Activated CD8-positive, alpha-beta memory T cell treated with anti-CD3 and anti-CD28 coated beads, Interleukin-2, amount 50 U/mL, for 48 hours (primary cell): Measurements from ENCODE around the gene SMYD3.
"Not testable (repeated sequence)": the region's sequence is repeated elsewhere in the genome, so short reads cannot be mapped to it uniquely, and the experiment has no call there.

Experiments used
- DNase-seq: peaks from one replicate; pipeline ENCODE4 v3.0.0-alpha.2; 2020

Gene SMYD3

DNA sequence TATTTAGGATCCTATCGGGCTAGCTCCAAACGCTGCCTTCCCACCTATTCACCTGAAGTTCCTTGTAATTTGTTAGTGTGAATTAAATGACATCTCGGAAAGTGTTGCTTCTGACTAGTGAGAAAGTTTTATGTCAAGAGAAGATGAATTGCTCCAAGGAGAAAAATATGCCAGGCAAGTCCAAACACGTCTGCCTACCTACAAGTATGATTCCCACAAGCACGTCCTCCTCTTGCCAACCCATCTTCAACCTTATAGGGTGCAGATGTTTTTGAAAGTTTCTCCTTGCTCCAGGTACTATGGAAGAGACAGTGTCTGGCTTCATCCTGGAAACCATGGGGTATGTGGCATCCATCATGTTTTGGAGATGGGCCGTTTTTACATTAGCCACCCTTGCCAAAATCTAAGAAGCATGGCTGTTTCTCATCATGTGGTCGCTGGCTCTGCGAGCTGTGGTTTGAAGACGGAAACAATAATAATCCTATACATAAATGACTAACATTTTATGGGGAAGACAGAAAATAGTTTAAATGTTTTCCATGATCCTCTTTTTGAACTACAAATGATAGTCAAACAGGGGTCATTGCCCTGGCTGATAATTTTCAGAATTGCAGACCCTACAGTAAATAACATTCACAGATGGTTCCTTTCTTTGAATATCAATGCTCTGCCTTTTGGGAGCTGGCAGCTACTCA, 505.8 kb downstream of the SMYD3 start:
- no peak for DNase-seq

- DNase-seq: no peak
These were observed 506.5 kb downstream of the SMYD3 start for GRCh38 chr1:246000638-246001015.

GRCh38 chr1:245999697-246000637, 507.1 kb downstream of the SMYD3 start:
- DNase-seq: no peak

GRCh38 chr1:245997471-245998258, 509.4 kb downstream of the SMYD3 start:
- no peak for DNase-seq

- no peak for DNase-seq
These were observed 510.3 kb downstream of the SMYD3 start for GRCh38 chr1:245996811-245997210.

GRCh38 chr1:245995474-245995873, 511.6 kb downstream of the SMYD3 start:
- DNase-seq: no peak

DNA sequence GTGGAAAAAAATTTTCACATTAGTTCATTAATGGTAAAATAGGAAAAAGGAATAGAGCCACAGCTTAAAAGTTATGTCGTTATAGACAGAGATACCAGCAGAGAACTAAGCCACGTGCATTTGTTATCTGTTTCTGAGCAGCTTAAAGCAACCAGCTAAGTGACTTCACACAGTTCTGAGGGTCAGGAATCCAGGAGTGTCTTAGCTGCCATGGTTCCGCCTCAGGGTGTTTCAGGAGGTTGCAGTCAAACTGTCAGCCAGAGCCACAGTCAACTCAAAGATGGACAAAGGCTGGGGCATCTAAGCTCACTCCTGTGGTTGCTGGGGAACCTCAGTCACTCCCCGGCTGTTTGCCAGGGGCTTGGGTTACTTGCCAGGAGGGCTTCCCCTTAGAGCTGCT, 515.8 kb downstream of the SMYD3 start:
- DNase-seq: no peak

DNA sequence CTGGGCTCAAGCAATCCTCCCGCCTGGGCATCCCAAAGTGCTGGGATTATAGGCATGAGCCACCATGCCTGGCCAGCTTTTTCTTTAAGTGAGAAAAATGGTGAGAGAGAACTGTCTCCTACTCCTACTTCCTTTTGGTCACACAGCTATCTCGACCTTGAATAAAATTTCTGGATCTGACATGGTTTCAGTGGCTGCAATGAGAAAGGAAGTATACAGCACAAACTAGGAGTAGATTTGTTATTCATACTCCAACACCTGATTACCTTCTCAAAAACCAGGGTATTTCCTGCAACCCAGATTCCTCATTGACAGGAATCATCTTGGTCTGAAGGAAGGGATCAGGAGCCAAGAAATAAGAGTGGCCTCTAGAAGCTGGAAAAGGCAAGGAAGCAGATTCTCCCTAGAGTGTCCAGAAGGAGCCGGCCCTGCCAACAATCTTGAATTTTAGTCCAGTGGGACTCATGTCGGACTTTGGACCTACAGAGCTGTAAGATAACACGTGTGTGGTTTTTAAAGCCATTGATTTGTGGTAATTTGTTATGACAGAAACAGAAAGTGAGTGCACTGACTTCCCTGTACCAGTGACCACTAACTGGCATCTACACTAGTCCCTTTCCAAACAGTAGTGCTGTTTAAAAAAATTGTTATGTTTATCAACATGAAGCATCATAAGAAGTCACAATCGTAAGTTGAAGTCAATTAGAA, 516.6 kb downstream of the SMYD3 start:
- DNase-seq: no peak

DNA sequence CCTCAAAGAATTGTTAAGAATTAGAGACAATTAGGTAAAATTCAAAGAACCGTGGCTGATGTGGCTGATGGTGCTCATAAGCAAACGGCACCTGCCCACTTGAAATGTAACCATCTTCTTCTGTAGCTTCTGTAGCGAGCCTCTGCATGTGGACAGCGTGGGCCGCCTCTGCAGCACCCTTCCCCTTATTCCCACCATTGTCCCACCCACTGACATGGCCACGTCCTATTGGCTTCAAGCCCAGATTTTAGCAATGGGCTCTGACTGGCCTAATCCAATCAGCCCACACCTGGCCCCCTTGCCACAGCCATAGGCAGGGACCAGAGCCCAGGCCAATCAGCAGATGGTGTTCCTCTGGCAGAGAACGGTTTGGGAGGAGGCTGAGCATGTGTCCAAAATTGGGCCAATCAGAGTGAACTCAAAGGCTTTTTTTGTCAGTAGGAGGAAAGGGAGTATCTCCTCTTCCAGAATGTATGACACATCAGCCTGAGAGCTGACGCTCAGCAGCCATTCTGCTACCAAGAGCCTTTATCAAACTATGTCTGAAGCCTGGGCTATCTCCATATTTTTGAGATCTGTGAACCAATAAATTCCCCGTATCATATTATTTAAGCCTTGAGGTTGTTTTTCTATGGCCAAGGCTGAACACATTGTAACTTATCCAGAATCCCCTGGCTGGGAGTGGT, 518.5 kb downstream of the SMYD3 start:
- DNase-seq: no peak

DNA sequence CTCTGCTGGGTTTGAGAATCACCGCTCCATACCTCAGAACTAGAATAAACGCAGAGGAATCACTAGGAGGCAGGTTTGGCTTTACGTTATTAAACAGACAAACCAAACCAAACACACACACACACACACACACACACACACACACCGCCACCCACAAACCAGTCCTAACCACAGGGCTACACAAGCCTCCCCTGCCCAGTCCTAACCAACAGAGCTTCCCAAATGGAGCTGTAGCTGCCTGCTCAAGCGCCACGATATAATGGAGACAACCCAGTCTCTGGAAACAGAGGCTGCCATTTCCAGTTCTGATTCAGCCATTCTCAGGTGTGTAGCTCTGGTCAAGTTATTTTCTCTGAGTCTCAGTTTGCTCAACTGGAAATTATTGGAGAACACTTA, 519.1 kb downstream of the SMYD3 start:
- DNase-seq: no peak

DNA sequence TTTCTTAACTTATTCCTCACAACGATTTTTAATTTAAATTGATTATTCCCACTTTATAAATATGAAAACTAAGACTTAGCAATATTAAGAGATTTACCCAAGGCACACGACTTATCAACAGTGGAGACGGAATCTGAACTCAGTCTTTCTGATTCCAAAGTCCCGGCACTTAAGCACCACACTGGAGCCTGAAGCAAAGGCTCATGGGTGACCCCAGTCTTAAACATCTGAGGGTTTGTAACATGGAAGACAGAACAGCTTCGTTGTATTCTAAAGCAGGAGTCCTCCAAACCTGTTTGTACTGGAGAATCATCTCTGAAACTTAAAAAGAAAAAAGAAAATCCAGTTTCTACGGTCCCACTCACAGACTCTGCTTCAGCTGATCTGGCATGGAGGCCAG, 519.5 kb downstream of the SMYD3 start:
- no peak for DNase-seq

DNA sequence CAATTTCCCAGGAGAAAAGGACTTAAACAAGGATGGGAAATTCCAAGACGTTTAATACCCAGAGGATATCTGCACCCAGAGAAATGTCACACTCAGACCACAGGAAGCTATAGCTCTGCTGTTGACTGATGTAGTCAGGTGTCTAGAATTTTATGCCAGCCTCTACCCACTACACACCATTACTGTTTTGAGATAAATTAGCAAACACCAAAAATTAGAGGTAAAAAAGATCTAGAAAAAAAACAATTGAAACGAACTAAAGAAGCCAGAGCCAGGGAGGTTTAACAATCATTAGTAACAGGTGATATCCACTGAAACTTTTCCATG, 519.9 kb downstream of the SMYD3 start:
- DNase-seq: no peak

DNA sequence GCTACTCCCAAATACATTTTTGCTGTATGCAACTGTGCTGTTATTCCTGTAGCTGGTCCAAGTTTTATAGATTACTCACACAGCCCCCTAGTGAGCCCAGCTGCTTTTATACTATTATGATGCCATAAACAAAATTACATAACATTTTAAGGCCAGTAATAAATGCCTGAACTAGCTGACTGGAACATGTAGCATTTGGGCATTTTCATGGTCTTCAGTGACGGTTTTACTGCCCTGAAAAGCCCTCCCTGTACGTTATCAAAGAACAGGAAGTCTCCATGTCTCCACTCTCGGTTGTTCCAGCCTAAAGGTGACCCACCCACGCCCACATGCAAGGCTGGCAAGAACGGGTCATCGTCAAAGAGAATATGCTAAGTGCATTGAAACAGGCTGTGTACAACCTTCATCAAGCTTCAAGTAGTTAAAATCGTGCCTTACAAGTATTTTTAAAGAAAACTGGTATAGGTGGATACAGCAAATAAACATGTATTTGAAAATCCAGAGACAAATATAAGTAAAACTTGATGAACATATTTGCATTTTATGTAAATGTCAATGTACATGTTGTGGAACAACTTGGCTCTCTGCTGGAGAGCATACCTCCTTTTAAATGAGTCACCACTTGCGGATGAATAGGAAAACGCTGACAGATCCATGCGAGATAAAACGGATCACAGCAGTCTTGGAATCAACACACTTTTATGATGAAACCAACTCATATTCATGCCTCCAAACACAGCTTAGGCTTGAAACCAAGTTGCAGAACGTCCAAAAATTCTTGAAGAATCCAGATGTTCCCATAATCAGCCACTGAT, 520.5 kb downstream of the SMYD3 start:
- DNase-seq: no peak

DNA sequence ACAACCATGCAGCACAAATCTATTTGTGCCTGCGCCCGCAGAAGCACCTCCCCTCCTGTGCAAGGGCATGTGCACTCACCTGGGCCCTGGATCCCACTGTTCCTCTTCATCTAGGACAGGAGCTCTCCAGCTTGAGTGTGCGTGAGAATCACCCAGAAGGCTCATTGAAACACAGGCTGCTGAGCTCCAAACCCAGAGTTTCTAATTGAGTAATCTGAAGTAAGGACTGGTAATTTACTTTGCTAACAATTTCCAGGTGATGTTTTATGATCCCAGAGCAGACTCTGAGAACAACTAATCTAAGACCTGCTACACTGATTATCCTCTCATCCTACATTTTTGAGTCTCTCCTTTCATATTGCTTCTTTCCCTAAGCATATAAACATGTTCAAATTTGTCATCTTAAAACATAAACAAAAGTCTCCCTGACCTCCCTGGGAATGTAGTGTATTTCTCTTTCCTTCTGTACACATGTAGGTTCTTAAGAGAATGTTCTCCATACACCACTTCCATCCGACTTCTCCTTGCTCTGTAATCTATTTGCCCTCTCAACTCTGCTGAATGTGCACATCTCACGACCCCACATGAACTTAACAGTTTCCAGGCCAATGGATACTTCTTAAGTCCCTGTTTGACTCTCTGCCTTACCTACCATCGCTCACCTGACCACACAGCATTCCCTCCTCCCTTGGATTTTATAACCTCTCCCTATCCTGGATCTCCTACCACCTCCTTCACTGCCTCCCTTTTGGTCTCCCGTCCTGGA, 522.5 kb downstream of the SMYD3 start:
- no peak for DNase-seq

DNA sequence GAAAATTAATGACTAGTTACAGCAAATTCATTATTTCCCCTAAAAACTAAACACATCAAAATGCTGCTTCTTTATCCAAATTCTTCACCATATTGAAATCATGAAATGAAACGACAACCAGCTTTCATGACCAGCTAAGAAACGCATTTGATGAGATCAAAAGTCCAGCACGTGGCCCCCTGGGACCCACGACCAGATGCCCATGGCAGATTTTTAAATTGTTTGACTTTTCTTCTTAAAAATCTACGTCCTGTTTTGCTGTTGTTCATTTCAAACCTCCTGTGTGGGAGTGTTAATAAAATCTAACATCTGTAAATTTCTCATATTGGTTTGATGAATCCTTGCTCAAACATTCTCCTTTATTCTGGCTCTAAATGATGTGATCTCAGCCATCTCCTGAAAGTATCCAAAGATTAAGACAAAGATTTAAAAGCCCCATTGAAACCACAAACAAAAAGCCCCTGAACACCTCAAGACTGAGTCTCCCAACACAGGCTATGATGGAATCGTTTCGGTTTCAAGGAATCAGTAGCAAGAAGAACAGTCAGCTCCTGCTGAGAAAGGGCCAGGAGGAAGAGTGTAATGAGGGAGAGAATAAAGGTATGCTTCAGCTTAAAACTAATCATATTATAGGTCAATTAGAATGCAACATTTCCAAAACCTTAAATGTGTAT, 523.6 kb downstream of the SMYD3 start:
- no peak for DNase-seq

GRCh38 chr1:245979589-245979988, 527.5 kb downstream of the SMYD3 start:
- DNase-seq: no peak

DNA sequence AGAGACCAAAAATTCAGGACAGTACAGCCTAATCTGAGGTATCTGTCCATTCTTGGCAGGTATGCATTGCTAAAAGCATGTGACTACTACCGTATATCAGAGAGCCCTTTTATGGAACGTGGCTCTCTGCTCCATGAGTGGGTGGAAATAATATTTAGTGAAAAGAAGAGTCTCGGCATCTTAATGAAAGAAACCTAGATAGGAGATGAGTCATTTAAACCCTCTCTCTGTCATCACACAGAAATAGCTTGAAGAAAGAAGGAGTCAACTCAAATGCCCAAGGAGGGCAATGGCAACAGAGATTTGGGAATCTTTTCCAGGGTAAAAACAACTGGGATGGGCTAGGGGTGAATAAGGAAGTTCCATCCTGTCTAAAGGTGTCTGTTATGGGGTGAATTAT, 528.2 kb downstream of the SMYD3 start:
- DNase-seq: no peak

DNA sequence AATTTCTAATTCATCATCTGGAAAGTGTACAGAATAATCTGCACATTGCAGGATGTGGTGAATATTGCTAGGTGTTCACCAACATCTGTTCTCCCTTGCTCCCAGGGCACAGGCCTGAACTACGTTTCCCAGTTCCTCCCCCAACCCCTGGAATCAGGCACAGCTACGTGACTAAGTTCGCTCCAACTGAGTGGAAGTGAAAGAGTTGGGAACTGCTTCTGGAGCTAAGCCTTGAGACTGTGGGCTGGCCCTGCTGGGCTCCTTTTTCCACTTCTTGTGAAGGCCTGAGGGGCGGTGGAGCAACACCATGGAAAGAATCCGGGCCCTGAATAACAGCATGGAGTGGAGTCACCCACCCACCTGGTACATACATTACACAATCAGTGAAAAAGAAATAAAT, 534.6 kb downstream of the SMYD3 start:
- DNase-seq: no peak

DNA sequence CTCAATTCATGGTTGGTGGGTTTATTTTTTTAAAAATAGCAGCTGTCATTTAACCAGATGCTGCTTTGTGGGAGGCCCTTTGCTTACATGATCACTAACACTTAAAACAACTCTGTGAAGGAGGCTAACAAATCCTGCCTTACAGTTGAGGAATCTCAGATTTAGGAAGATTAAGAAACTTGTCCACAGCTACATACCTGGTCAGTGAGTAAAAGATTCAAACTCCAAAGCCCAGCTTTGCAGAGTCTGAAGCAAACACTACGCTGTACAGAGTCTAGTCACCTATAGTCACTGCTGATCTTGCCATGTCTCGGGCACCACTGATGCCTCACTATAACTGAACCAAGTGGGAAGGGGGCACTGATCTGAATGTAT, 535.4 kb downstream of the SMYD3 start:
- DNase-seq: no peak

DNA sequence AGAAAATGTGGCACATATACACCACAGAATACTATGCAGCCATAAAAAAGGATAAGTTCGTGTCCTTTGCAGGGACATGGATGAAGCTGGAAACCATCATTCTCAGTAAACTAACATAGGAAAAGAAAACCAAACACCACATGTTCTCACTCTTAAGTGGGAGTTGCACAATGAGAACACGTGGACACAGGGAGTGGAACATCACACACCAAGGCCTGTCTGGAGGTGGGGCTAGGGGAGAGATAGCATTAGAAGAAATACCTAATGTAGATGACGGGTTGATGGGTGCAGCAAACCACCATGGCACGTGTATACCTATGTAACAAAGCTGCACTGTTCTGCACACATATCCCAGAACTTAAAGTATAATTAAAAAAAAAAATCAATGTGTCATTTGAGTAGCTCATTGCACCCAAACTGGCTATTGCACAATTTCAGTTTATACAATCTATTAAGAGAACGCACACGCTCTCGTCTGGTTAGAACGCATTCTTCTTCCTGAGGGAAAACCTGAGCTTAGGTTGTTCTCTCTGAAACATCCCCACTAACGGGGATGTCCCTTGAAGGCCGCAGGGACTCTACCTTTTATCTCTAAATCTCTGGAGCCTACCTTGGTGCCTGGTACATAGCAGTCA, 535.9 kb downstream of the SMYD3 start:
- not testable (repeated sequence) for DNase-seq
